ENCODE results near the gene CDC42SE2. TPM values are rescaled to one million over a fixed set of nuclear protein-coding genes. Genes with fewer than 3 reads are reported as not detected.
"Not testable (repeated sequence)": the region's sequence is repeated elsewhere in the genome, so short reads cannot be mapped to it uniquely, and the experiment has no call there.

Gene CDC42SE2
- total and polyA plus RNA-seq, 2 of the 4 experiments (the other 2 are of a cell fraction), result 12.5 to 19.4 TPM

- ATAC-seq (ENCODE audit: low read depth), result no peak
- no peaks in the 10 kb centered on the region for H3K36me3 ChIP-seq (ENCODE audit: control insufficient read depth, insufficient read depth, low read length)
- H3K79me1 ChIP-seq (ENCODE audit: low read depth in 1 of 2, low read length in 2 of 2), result peaks cover 10 to 27% of the 10 kb centered on the region in 2 experiments
- H2AK5ac ChIP-seq (ENCODE audit: low read depth, low read length), result no peak overlapping the region
- no peak overlapping the region for H2BK5ac ChIP-seq (ENCODE audit: low read depth, low read length, poor library complexity, severe bottlenecking)
- no peak overlapping the region for H2AK9ac ChIP-seq (replicated peaks; ENCODE audit: low read depth, low read length, poor library complexity)
- no peak overlapping the region for H3K9ac ChIP-seq (ENCODE audit: low read depth, low read length)
- no peak overlapping the region for H3K4me3 ChIP-seq (ENCODE audit: insufficient read depth, low read depth, low read length)
- BruUV-seq (replicated peaks), result no TSS peak
- no peak overlapping the region for H4K91ac ChIP-seq (ENCODE audit: insufficient read depth, low read depth, low read length)
- H2BK120ac ChIP-seq (ENCODE audit: low read depth, low read length), result no peak overlapping the region
- no peak overlapping the region for H3K4me2 ChIP-seq (ENCODE audit: low read depth, low read length)
- no peak overlapping the region for H3K56ac ChIP-seq (ENCODE audit: extremely low read depth, insufficient read depth, low read length)
- dilution Hi-C loops (cut with HindIII; ENCODE audit: low sequenced_read_pairs, unreplicated experiment), result no loop called here
- in situ Hi-C loops (cut with MboI; ENCODE audit: low sequenced_read_pairs), result no loop called here
- no peaks in the 10 kb centered on the region for H3K27me3 ChIP-seq (ENCODE audit: control insufficient read depth, insufficient read depth, low read length)
- no peak overlapping the region for H4K8ac ChIP-seq (ENCODE audit: low read depth in 2 of 2, low read length in 2 of 2)
- peak; percentile 64 for DNase-seq
- H3K23ac ChIP-seq (ENCODE audit: low read depth, low read length), result no peak overlapping the region
- no peaks in the 10 kb centered on the region; the same call in 1 of the 2 replicates for H3K4me1 ChIP-seq (ENCODE audit: control insufficient read depth, insufficient read depth, low read length)
- no peak overlapping the region for H4K5ac ChIP-seq (ENCODE audit: low read depth, low read length)
- intact Hi-C loops (cut with micrococcal nuclease), result no loop called here
- ChIA-PET POLR2A (ENCODE audit: unreplicated experiment) (no interaction called here), CTCF (no interaction called here)
- no peak overlapping the region for H2BK20ac ChIP-seq (ENCODE audit: low read depth, low read length)
- H3K14ac ChIP-seq (replicated peaks; ENCODE audit: low read depth, low read length), result no peak overlapping the region
- H3K9me3 ChIP-seq (ENCODE audit: control insufficient read depth, insufficient read depth, low read length), result no peaks in the 10 kb centered on the region
- no peak overlapping the region for H3K27ac ChIP-seq (ENCODE audit: insufficient read depth, low read length)
- H2AFZ ChIP-seq (replicated peaks; ENCODE audit: low read length, poor library complexity), result no peak overlapping the region
- no peaks in the 10 kb centered on the region for H3K9me1 ChIP-seq (ENCODE audit: insufficient read depth, low read length)
- no peak overlapping the region for H3K4ac ChIP-seq (ENCODE audit: low read depth, low read length)
- WGBS, 2 experiments (ENCODE audit: extremely low coverage in 2 of 2, insufficient read length in 1 of 2), result no CpG with 5 or more reads among the region's 2 CpGs
- 0 out of 3 replicates have a peak overlapping the region, but pooled peaks have one; percentile 31 for H2BK15ac ChIP-seq (ENCODE audit: low read depth, low read length)
- TF ChIP-seq CTCF (conservative IDR thresholded peaks at IDR 0.05; ENCODE audit: low read depth, low read length) (no peak), CEBPB (IDR thresholded peaks at IDR 0.05; ENCODE audit: low read depth, low read length) (peak; percentile 87)
- no peak overlapping the region for H3K18ac ChIP-seq (ENCODE audit: low read depth, low read length)
- peaks cover 17% of the 10 kb centered on the region; the same call in 1 of the 2 replicates for H4K20me1 ChIP-seq (ENCODE audit: insufficient read depth, low read length)
Measured at GRCh38 chr5:131305906-131306305, 42.1 kb downstream of the CDC42SE2 start.

- H3K18ac ChIP-seq (ENCODE audit: low read depth, low read length); H3K4me2 ChIP-seq (ENCODE audit: low read depth, low read length); H3K9ac ChIP-seq (ENCODE audit: low read depth, low read length); BruUV-seq (replicated peaks); H4K5ac ChIP-seq (ENCODE audit: low read depth, low read length); ATAC-seq (ENCODE audit: low read depth); H3K27me3 ChIP-seq (ENCODE audit: control insufficient read depth, insufficient read depth, low read length); H3K9me1 ChIP-seq (ENCODE audit: insufficient read depth, low read length); H3K14ac ChIP-seq (replicated peaks; ENCODE audit: low read depth, low read length); dilution Hi-C loops (cut with HindIII; ENCODE audit: low sequenced_read_pairs, unreplicated experiment); H4K91ac ChIP-seq (ENCODE audit: insufficient read depth, low read depth, low read length); H3K9me3 ChIP-seq (ENCODE audit: control insufficient read depth, insufficient read depth, low read length); H2AFZ ChIP-seq (replicated peaks; ENCODE audit: low read length, poor library complexity); CTCF ChIA-PET; H2BK5ac ChIP-seq (ENCODE audit: low read depth, low read length, poor library complexity, severe bottlenecking); H3K27ac ChIP-seq (ENCODE audit: insufficient read depth, low read length); intact Hi-C loops (cut with micrococcal nuclease); H2AK9ac ChIP-seq (replicated peaks; ENCODE audit: low read depth, low read length, poor library complexity); DNase-seq; H2BK20ac ChIP-seq (ENCODE audit: low read depth, low read length); H3K23ac ChIP-seq (ENCODE audit: low read depth, low read length); H3K4me1 ChIP-seq (ENCODE audit: control insufficient read depth, insufficient read depth, low read length); in situ Hi-C loops (cut with MboI; ENCODE audit: low sequenced_read_pairs); H2BK120ac ChIP-seq (ENCODE audit: low read depth, low read length); H3K4me3 ChIP-seq (ENCODE audit: insufficient read depth, low read depth, low read length); H2AK5ac ChIP-seq (ENCODE audit: low read depth, low read length); POLR2A ChIA-PET (ENCODE audit: unreplicated experiment); H3K56ac ChIP-seq (ENCODE audit: extremely low read depth, insufficient read depth, low read length); H4K8ac ChIP-seq (ENCODE audit: low read depth in 2 of 2, low read length in 2 of 2); H2BK15ac ChIP-seq (ENCODE audit: low read depth, low read length); H3K4ac ChIP-seq (ENCODE audit: low read depth, low read length); H3K36me3 ChIP-seq (ENCODE audit: control insufficient read depth, insufficient read depth, low read length): not testable (repeated sequence)
- WGBS, 2 experiments (ENCODE audit: extremely low coverage in 2 of 2, insufficient read length in 1 of 2), result 86% methylated on average over 4 of the region's 16 CpGs; no CpG with 5 or more reads in 1 of the 2 experiments
- H4K20me1 ChIP-seq (ENCODE audit: insufficient read depth, low read length), result peaks cover 14% of the 10 kb centered on the region
- peaks cover 22% of the 10 kb centered on the region in 2 experiments for H3K79me1 ChIP-seq (ENCODE audit: low read depth in 1 of 2, low read length in 2 of 2)
Measured at GRCh38 chr5:131312235-131312772, 48.5 kb downstream of the CDC42SE2 start.
